Measurements from ENCODE around the gene ASTN2.

The ASTN2 gene

DNA sequence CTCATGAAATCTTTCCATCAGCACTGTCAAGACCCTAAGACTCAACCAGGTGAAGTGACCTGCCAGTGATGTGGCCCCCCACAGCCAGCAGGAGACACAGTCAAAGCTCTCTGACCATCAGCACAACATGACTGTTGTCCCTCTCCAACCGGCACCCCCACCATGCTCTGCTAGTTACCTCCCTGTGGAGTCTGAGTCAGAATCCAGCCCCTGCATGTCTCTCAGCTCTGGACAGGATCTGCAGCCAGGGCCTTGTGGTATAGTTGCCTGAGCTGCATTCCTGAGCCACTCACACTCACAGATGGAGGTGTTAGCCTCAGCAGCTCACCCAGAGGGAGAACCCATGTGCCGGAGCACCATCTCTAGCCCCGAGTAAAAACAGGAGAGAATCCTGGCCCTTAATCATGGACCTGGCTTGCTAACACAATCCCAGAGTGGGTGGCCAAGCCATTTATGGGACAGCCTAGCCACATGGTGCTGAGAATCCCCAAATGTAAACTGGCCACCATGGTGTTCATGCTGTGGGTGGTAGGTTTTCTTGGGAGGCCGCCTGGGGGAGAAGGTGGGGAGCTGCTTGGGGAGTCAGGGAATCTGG is 1023.5 kb downstream of the ASTN2 start:
- DNase-seq, result no peak

DNA sequence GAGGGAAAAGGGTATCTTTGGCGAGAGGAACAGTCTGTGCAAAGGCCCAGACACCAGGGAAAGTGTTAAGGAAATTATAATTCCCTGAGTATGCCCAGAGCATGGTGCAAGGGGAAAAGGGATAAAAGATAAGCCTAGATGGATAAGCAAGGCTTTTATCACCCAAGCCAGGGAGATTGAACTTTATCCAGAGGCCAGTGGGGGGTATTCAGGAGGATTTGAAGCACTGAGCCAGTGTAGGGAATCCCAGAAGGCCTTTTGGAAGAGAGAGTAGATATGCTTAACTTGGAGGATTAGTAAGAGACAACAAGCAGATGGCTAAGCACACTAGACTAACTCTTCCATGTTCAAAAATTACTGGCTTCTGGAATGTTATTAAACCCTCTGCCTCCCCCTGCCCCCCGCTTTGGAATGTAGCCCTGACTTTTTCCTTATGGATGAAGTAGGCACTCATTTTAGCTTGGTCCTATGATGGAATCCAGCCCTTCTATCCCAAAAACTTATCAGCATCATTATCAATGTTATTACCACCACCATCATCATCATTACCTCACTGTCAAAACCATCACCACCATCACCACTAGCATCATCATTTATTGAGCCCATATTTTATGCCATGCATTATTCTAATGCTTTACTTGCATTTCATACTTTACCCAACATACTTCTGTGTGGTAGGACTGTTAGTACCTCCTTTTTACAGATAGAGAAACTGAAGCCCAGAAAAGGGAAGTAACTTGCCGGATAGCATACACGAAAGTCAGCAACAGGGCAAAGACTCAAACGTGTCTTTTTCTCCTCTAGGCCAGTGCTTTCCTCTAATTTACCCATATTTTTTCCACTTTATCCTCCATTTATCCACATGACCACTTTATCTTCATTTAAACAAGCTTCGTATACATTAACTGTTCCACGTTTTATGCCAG is 1024.3 kb downstream of the ASTN2 start:
- DNase-seq, result no peak

DNA sequence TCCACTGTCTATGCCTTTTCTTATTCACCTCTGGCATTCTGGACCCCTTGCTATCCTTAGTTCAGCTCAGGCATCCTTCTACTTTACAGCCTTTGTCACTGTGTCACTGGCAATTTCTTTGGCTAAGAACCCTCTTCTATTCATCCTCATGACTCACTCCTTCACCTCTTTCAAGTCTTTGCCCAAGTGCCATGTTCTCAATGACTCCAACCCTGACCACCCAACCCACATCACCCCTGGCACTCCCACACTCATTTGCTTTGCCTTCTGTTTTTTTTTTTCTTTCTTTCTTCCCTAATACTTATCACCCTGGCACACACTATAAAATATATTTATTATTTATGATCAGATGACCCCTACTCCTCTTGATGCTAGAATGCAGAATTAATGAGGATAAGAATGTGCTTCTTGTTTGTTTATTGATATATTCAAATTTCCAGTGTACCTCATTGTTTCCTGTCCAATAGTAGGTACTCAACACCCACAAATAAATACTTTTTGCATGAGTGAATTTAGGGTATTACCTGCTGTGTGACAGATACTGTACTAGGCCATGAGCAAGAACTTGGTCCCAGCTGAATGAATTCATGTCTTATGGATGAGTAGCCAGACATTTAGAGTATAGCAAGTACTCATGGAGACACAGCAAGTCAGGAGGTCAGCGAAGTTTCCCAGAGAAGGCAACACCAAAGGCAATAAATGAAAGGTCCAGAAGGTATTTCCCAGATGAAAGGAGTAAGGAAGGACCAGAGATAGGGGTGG is 1025.1 kb downstream of the ASTN2 start:
- no peak for DNase-seq

DNA sequence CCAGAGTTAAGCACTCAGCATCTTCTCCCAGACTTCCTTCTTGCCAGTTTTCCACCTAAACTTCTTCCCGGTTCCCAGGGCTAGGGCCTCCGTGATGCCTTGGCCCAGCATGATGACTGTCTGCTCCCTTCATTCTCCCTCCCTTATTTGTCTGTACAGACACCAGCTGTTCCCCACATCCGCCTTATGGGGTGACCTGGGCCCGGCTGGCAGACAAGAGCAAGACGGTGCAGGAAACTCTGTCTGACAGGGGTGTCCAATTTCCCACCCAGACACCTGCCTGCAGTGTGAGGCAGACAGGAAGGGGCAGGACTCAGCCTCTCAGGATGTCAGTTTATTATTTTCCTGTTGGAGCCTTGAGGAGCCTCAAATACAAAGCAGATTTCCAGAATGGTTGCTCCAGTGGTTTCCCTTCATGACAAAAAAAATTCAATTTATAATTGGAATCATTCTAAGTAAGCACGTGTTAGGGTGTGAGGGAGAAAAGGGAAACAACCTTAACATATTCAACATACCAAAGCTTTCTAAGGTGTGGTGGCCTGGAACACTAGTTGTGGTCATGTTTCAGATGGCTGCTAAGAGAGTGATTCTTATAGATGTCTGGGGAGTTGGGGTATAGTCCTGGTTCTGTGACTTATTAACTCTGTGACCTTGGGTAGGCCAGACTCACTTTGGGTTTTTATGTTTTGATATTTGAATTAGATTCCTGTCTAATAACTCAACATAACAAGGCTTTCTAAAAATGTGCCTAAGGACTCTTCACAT is 1026.7 kb downstream of the ASTN2 start:
- DNase-seq, result no peak

GRCh38 chr9:116383936-116384335 is 1030.9 kb downstream of the ASTN2 start:
- no peak for DNase-seq

DNA sequence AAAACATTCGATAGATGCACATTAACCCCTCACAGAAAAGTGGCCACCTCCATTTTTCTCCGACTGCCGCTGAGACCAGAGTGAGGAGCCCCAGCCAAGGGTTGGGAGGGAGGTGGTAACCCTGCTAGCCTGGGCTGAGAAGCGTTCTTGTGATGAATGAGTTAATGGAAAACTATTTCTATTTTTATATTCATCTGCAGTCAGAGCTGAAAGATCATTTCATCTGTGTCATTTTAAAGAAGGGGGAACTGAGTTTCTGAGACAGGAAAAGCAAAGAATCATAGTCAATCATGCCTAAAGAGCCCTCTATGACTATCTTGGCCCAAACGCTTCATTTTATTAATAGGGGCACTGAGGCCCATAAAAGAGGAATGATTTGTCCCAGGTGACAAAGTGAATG is 1031.7 kb downstream of the ASTN2 start:
- no peak for DNase-seq

DNA sequence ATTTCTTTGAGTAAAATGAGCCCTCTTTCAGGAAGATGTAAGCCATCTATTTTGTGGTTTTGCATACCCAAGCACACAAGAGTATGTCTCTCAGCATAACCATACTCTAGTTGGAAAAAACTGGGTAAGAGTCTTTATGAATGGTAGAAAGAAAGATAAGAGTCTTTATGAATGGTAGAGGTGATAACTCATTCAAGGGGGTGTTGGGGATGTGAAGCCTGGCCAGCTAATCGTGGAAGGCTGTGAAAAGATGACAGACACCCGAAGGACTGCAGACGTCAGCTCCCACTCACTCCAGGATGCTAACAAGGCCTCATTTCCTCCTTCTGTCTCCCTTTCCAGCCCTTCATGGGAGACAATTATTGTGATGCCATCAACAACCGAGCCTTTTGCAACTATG is 1032.8 kb downstream of the ASTN2 start:
- DNase-seq, result no peak

- DNase-seq, result no peak
Measured at GRCh38 chr9:116381350-116381749, 1033.5 kb downstream of the ASTN2 start.

GRCh38 chr9:116380496-116380995 is 1034.3 kb downstream of the ASTN2 start:
- DNase-seq, result no peak

DNA sequence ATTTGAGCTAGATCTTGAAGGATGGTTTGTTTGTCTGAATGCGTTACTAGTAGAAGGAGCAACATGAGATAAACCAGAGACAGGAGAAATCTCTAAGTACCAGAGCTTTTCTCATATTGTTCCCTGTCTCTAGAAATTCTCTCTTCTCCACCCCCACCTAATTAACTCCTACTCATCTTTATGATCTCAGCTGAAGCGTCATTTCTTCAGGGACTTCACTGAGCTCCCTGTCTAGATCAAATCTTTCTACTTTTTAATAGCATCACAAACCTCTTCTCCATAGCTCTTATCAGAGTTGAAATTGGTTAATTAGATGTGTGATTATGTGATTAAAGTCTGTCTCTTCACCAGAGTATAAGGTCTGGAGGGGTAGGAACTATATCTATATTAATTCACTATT is 1035.0 kb downstream of the ASTN2 start:
- DNase-seq, result no peak

- DNase-seq, result no peak
Measured at GRCh38 chr9:116378873-116379272, 1036.0 kb downstream of the ASTN2 start.

- DNase-seq, result no peak
Measured at GRCh38 chr9:116377179-116377798, 1037.6 kb downstream of the ASTN2 start.
